Hepatocyte (in vitro differentiated cells): Measurements from ENCODE around the gene LRP1B.

Experiments used
- CTCF ChIP-seq: fragments of 200-600 bp; sonication (generic); IDR thresholded peaks from 2 replicates; pipeline ENCODE4 v1.5.1; 2016; ENCODE audit warnings: antibody characterized with exemption, mild to moderate bottlenecking; ENCODE audit not compliant: poor library complexity
- EZH2 ChIP-seq: fragments of 200-600 bp; sonication (generic); IDR thresholded peaks from 2 replicates; pipeline ENCODE4 v1.6.1; 2016; ENCODE audit warnings: antibody characterized with exemption, mild to moderate bottlenecking, borderline replicate concordance
- EZH2phosphoT487 ChIP-seq: fragments of 200-600 bp; sonication (generic); IDR thresholded peaks from one replicate; pipeline ENCODE4 v1.6.1; 2018; ENCODE audit warnings: antibody characterized with exemption, mild to moderate bottlenecking, low read depth, moderate library complexity; ENCODE audit not compliant: unreplicated experiment, severe bottlenecking

DNA sequence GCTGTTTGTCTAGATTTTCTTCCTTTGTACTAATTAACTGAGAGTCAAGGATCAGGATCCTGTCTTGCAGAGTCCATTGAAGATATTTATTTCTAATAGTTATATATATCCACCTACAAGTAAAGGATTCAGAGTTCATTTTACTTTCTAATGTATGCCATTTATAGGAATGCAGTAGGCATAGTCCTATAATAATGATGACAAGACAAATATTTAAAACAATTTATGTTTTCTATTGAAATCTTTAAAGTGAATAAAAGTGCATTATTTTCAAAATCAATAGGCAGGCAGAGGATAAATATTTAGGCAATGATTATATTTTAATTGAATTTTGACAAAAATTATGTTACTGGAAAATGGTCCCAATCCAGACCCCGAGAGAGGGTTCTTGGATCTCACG, 1919.9 kb downstream of the LRP1B start:
- TF ChIP-seq CTCF (no peak), EZH2 (no peak), EZH2phosphoT487 (no peak)
